ENCODE data around the gene MCTP2. TPM values are rescaled to one million over a fixed set of nuclear protein-coding genes. Genes with fewer than 3 reads are reported as not detected.

MCTP2 gene
- total and polyA plus RNA-seq, 12 donors: 0.24 to 8.3 (median 0.89) TPM

- H3K27ac ChIP-seq: no peak overlapping the region
- H3K9me3 ChIP-seq: no peaks in the 10 kb centered on the region
- no peak overlapping the region for H3K4me3 ChIP-seq
- H3K4me1 ChIP-seq: no peaks in the 10 kb centered on the region
- H3K36me3 ChIP-seq: no peaks in the 10 kb centered on the region
- H3K27me3 ChIP-seq: no peaks in the 10 kb centered on the region
- intact Hi-C loops (cut with DNase I): no loop called here
- no peak for TF ChIP-seq CTCF (IDR thresholded peaks at IDR 0.05)
- no peak for ATAC-seq
- DNase-seq: no peak
- whole genome bisulfite sequencing, 2 donors: 89 to 92% methylated on average over 3 of the region's 3 CpGs
Measured at GRCh38 chr15:94193906-94194305, 37.5 kb upstream of the MCTP2 start.

- Histone ChIP-seq H3K4me3 (no peak overlapping the region), H3K9me3 (no peaks in the 10 kb centered on the region), H3K4me1 (no peaks in the 10 kb centered on the region), H3K27ac (no peak overlapping the region), H3K27me3 (peaks cover 0 to 5% (median 0%) of the 10 kb centered on the region in 7 donors), H3K36me3 (no peaks in the 10 kb centered on the region)
- DNase-seq: no peak
- intact Hi-C loops (cut with DNase I): no loop called here
- no peak for TF ChIP-seq CTCF (IDR thresholded peaks at IDR 0.05)
- ATAC-seq: no peak
- WGBS, 2 donors: 80 to 82% methylated on average over 4 of the region's 4 CpGs
Measured at GRCh38 chr15:94196531-94196930, 34.8 kb upstream of the MCTP2 start.

GRCh38 chr15:94198633-94199032 lies 32.7 kb upstream of the MCTP2 start:
- no peaks in the 10 kb centered on the region for H3K9me3 ChIP-seq
- TF ChIP-seq CTCF (IDR thresholded peaks at IDR 0.05): no peak
- ATAC-seq: no peak
- no peaks in the 10 kb centered on the region for H3K4me1 ChIP-seq
- H3K4me3 ChIP-seq: no peak overlapping the region
- WGBS, 2 donors: 86 to 98% methylated on average over 2 of the region's 2 CpGs
- no peak for DNase-seq
- no peaks in the 10 kb centered on the region for H3K36me3 ChIP-seq
- no peak overlapping the region for H3K27ac ChIP-seq
- intact Hi-C loops (cut with DNase I): no loop called here
- H3K27me3 ChIP-seq: peaks cover 0 to 13% (median 0%) of the 10 kb centered on the region in 7 donors

GRCh38 chr15:94199725-94200124 lies 31.6 kb upstream of the MCTP2 start:
- intact Hi-C loops (cut with DNase I): no loop called here
- WGBS, 2 donors: 87 to 91% methylated on average over 3 of the region's 3 CpGs
- no peak for TF ChIP-seq CTCF (IDR thresholded peaks at IDR 0.05)

More at GRCh38 chr15:94199725-94200124, 31.6 kb upstream of the MCTP2 start:
- Histone ChIP-seq H3K27ac (no peak overlapping the region), H3K4me1 (no peaks in the 10 kb centered on the region), H3K4me3 (no peak overlapping the region), H3K27me3 (peaks cover 0 to 13% (median 0%) of the 10 kb centered on the region in 7 donors), H3K9me3 (no peaks in the 10 kb centered on the region), H3K36me3 (no peaks in the 10 kb centered on the region)
- DNase-seq (no peak), ATAC-seq (no peak)

Measured in heart right ventricle (tissue), 16 donors.